Measurements from ENCODE around the gene NISCH. TPM values are rescaled to one million over a fixed set of nuclear protein-coding genes. Genes with fewer than 3 reads are reported as not detected.
A peak's percentile ranks its signal among the peaks of the same experiment; 100 is the strongest.

NISCH gene
- total RNA-seq, 1 donor from 2014 or later: 38.0 TPM

DNA sequence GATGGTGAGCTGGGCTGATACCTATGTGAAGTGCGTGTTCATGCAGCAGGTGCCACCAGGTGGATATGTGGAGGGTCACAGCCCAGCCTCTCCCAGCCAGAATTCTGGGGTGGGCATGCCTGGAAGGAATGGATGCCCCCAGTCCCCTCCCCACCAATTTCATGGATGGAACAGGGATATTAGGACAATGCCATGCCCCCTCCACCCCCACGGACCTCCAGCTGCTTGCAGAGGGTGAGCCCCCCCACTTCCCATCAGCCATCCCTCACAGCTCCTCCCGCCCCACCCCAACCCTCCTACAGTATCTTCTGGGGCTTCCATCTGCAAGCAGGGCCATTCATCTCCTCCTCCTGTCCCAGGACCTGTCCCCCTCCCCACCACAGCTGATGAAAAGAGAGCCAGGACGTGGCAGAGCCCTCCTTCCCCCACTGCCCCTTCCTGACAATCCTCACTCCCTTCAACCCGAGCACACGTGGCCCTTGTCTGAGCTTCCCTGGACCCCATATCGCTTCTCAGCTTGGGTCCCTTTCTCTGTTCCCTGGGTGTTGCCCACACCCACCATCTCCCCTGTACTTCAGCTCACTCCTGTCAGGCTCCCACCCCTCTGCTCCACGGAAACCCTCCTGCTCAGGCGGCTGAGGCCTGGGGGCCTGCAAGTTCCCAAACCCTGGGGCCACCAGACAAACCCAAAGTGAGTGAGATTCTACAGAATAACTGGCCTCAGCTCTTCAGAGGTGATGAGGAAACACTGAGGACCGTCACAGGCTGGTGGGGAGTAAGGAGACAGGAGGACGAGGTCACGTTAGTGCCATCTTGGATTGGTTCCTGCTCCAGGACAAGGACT is 7.7 kb upstream of the NISCH start:
- ATAC-seq: no peak

DNA sequence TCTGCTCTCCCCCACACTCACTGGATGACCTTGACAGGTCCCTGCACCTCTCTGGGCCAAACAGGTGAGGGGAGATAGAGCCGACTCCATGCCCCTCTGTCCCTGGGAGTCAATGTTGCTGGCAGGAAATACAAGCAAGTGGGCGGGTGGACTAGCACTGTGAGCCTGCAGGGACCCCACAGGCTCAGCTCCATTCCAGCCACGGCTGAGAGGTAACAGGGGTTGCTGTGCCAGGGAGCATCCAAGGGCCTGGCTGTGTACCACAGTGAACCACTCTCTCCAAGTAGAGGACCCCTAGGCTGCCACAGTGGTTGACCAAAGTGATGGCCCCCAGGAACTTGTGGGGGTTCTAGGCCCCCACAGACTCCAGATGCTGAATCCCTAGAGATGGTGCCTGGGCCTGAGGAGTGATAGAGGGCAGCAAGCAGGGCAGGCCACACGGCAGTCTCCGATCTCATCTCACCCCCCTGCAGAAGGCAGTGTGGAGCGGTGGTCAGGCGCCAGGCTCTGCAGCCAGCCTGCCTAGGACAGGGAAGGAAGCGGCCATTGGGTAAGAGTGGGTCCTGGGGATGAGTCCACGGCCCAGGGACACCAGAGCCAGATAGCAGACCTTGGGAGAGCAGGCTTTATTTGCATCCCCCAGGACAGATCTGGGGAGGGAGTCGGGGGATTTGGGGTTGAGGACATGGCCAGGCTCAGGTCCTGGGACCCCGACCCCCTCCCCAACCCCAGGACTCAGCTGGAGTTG is 4.7 kb upstream of the NISCH start:
- ATAC-seq: no peak

DNA sequence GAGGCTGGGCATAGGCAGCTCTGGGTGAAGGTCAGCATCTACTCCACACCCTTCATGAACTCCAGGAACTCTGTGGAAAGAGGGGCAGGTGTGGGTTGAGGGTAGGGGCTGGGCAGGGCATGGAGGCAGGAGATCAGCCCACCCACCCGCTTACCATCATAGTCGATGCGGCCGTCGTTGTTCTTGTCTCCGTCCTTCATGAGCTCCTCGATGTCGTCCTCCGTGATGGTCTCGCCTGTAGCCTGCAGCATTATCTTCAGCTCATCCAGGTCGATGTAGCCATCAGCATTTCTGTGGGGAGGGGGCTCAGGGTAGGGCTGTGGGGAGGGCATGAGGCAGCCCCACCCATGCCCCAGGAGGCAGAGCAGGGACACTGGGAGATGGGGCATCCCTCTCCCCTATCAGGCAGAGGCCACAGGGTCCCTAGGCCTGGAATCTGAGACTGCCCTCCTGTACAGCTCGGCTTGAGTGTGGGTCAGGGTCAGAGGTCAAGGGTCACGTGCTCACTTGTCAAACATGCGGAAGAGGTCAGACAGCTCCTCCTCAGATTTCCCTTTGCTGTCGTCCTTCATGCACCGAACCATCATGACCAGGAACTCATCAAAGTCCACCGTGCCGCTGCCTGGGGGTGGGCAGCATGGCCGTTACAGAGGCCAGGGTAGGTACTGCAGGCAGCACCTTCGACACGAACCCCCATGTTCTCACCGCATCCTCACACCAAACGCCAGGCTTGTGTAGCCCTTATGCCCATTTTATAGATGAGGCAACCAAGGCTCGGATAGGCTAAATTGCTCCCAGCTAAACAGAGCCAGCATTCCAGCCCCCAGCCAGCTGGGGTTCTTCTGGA is 3.9 kb upstream of the NISCH start:
- ATAC-seq: no peak

DNA sequence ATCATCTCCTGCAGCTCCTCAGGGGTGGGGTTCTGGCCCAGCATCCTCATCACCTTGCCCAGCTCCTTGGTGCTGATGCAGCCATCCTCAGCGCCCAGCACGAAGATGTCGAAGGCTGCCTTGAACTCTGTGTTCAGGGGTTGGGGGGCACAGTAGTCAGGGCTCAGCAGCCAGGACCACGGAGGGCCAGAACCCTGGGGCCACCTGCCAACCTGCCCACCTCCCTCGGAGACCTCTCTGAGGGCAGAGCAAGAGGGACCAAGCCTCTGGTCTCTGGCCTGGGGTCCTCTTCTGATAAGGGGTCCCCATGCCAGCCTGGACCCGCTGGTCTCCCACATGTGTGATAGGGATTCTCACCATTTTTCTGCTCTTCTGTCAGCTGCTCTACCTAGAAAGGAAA is 3.3 kb upstream of the NISCH start:
- ATAC-seq: no peak

GRCh38 chr3:52452570-52453221 is 2.7 kb upstream of the NISCH start:
- ATAC-seq: no peak

GRCh38 chr3:52453496-52454249 is 1.7 kb upstream of the NISCH start, which contains the start of gene TNNC1:
Gene TNNC1, minus strand, starts transcription at chr3:52454041. Its CDS starts 26 bp downstream, at chr3:52454015.
- ATAC-seq: no peak

DNA sequence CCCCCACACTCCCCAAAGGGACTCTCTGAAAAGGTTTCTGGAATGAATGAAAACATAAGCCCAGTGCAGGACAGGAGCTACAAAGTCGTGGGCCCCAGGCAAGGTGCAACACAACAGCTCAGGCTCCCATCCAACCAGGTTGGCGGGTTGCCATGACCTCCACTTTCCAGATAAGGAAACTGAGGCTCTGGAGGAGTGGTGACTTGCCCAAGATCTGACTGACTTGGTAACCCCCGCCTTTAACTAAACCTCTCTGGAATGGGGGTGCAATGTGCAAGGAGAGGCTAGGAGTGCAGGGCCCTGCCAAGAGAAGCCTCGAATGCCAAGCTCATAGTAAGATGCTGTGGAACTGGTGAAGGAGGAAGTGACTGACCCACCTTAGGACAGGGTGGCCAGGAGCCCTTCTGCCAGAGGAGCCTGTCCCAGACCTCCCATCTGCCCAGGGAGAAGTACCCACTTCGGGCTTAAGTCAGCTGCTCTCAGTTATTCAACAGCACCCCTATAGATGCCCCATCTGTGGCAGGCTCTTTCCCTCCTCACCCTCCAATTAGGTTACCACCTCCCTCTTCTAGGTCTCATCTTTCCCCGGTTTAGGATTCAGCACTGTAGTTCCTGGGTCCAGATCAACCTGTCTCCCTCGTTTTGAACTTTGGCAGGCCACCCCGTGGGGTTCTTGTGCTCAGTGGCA is 1.0 kb upstream of the NISCH start:
- ATAC-seq: peak; percentile 1

DNA sequence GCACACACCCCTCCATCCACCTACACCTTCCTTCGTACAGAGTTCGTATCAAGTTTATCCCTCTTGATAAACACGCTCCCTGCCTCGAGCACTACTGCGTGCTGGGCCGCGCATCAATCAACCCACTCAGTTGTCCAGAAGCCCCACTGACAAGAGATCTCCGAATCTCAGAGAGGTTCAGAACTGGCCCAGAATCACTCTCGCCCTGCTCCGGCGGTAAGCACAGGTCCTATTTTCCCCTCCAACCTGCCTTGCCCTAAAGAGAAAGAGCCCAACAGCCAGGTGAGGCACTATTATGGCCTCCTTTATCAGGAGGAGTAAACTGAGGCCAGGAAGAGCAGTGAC is 494 bp upstream of the NISCH start:
- ATAC-seq: no peak

DNA sequence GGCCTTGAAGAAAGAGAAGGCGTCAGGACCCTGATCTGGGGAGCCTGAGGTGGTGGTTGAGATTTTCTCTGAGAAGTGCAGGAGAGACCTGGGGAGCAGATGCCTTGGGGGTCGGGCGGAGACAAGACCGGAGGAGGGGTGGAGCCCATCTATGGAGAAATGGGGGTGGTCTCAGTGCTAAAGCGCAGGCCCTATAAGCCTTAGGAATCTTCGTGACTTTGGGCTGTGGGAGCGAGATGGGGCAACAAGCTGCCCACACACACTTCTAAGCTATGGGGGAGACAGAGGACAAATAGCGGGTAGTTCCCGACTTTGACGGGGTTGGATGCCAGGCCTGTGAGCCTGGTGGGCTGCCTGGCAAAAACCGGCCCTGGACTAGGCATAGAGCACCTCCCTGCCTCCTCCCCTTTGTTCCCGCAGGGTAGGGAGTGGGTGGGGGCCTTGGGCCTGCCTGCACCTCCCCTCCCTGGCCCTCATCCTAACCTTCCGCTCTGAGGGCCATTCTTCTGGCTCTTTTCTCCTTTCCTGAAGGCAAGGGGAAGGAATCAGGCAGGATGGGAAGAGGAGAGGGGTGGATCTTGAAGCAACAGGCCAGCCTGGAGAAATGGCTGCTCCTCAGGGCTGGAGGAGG is 880 bp downstream of the NISCH start:
- ATAC-seq: peak; percentile 19

GRCh38 chr3:52456800-52457183 is 1.4 kb downstream of the NISCH start:
- ATAC-seq: no peak

DNA sequence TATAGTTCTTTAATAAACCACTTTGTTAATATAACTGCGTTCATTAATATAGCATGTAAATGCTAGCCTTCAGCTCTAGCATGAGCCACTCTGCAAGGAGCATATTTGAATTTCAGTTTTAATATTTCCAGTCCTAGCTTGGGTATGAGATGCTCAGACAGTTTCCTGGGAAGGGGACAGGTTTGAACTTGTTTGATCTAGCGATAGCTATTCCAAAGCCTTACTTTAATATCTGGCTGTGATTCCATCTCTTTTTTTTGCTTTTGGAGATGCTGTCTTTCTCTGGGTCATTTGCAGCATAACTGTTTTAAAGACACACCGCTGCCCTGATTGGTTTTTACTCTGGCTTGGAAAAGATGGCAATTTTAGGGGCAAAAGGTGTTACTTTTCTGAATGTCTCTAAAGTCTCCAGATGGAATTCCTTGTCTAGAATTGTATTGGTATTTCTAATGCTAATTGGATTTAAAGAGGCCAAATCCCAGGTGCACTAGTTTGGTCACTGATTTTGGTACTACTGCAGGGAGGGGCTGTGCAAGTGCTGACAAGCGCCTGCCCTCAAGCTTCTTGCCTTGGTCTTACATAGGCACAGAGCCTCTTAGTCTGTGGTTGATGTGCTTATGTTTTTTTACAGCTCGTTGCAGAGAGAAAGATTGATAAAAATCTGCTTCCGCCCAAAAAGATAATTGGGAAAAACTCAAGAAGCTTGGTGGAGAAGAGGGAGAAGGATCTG is 2.8 kb downstream of the NISCH start:
- no peak for ATAC-seq

- no peak for ATAC-seq
Observed at GRCh38 chr3:52458770-52459545, 3.6 kb downstream of the NISCH start.

- no peak for ATAC-seq
Observed at GRCh38 chr3:52461874-52462273, 6.5 kb downstream of the NISCH start.

DNA sequence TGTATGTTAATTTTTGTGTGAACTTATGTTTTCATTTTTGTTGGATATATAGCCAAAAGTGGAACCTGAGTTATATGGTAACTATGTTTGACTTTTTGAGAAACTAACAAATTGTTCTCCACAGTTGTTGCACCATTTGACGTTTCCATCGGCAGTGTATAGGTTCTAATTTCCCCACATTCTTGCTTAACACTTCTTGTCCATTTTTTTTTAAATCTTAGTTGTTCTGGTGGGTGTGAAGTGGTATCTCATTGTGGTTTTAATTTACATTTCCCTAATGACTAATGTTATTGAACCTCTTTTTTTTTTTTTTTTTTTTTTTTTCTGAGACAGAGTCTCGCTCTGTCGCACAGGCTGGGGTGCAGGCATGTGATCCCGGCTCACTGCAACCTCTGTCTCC is 8.0 kb downstream of the NISCH start:
- ATAC-seq: no peak

- ATAC-seq: no peak
Observed at GRCh38 chr3:52468336-52468735, 12.9 kb downstream of the NISCH start.

- no peak for ATAC-seq
Observed at GRCh38 chr3:52469001-52469400, 13.6 kb downstream of the NISCH start.

- ATAC-seq: no peak
Observed at GRCh38 chr3:52470920-52471319, 15.5 kb downstream of the NISCH start.

DNA sequence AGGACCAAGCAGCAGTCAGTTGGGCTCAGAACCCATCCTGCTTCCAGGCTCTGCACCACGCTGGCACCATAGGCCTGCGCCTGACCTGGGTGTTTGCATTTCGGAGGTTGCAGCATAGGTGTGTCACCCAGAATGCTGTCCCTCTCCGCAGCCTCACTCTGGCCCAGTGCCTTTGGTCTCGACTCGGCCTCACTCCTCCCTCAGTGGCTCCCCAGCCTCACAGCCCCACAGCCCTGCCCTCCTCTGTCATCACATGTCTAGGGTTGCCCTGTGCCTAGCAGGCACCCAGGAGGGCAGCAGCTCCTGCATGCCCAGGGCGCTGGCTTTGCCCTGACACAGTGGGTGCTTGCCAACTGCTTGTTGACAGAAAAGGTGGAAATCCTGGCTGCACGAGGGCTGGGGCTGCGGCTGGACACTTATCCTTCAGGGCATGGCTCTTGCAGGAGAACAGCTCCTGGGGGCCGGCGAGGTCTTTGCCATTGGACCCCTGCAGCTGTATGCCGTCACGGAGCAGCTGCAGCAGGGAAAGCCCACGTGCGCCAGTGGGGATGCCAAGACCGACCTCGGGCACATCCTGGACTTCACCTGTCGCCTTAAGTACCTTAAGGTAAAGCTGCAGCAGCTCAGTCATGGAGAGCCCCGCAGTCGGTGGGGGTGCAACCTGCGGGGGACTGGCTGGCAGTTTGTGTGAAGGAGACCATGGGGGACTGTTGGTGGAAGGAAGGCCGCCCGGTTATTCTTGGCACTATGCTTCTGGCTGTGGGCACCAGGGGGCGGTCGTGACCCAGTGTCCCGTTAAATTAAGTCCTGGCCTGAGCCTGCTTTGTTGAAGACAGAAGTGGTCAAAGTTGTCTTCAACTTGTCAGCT is 16.2 kb downstream of the NISCH start:
- peak; percentile 85 for ATAC-seq

Data from esophagus mucosa (tissue), 1 donor.